HG03139 (cell line): ENCODE measurements around the gene RNF169.
A peak's percentile ranks its signal among the peaks of the same experiment; 100 is the strongest.
"Not testable (repeated sequence)": the region's sequence is repeated elsewhere in the genome, so short reads cannot be mapped to it uniquely, and the experiment has no call there.

Experiments used
- ATAC-seq: cut with Tn5 transposase; IDR thresholded peaks from one replicate; pipeline ENCODE4 v1.9.1; 2021; ENCODE audit not compliant: unreplicated experiment

RNF169 gene

DNA sequence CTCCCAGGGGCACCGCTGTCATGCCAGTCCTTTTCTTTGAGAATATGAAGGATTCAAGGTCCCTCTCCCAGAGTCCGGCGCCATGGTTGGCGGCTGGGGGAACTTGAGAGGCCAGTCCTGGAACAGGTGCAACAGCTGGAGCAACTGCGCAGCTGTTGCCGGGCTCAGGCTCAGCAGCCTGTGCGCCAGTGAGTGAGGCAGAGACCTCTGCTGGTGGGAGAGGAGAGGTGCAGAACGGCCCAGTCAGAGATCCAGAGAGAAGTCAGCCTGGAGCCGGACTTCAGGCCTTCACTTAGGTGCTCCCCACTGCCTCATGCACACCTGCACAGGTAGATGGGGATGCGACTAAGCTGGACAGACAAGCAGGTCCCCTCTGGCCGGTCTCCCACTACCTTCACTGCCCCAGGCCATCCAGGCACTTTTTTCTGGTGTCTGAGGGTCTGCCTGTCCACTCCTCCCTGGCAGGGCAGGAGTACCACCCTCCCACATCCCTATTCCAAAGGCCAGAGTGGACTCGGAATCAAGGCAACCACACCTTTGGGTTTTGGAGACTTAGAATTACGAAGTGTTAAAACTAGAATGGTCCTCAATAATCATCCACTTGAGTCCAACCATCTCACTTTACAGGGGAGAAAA lies 22.0 kb upstream of the RNF169 start:
- ATAC-seq, result no peak

DNA sequence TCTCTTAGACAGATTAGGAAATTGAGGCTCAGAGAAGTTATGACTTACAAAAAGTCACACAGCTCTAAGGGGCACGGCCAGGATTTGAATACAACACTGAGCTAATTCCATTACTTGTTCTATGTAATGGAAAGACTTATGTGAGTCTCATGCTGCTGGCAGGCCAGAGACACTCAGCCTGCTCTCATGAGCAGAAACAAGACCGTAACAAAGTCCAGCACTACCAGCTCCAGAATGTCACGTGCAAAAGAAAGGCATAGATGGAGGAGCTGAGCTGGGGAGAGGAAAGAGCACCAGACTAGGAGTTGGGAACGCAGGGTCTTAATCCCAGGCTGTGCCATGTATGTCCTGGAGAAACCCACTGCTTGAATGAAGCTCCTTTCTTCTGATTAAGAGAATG lies 19.3 kb upstream of the RNF169 start:
- ATAC-seq, result no peak

- ATAC-seq, result no peak
Measured at GRCh38 chr11:74730571-74731260, 17.9 kb upstream of the RNF169 start.

GRCh38 chr11:74731301-74732094 lies 17.2 kb upstream of the RNF169 start, which contains the start of gene CHRDL2:
TSS of gene CHRDL2 (minus strand) at chr11:74731426. CDS start at chr11:74730888, 538 bp downstream.
- no peak for ATAC-seq

DNA sequence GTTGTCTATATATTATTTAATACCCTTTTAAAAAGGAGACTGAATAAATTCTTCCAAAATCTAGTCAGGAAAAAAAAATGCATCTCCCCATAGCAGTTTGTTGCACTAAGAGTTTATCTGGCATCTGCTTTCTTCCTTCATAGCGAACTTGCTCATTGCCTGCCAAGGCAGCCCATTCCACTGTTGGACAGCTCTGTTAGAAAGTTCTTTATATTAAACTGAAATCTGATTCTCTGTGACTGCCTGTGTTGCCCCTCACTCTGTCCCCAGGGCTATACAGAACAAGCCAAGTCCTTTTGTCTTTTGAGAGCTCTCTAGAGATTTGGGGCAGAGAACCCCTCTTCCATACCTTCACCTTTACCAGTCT lies 14.1 kb upstream of the RNF169 start:
- ATAC-seq, result no peak

DNA sequence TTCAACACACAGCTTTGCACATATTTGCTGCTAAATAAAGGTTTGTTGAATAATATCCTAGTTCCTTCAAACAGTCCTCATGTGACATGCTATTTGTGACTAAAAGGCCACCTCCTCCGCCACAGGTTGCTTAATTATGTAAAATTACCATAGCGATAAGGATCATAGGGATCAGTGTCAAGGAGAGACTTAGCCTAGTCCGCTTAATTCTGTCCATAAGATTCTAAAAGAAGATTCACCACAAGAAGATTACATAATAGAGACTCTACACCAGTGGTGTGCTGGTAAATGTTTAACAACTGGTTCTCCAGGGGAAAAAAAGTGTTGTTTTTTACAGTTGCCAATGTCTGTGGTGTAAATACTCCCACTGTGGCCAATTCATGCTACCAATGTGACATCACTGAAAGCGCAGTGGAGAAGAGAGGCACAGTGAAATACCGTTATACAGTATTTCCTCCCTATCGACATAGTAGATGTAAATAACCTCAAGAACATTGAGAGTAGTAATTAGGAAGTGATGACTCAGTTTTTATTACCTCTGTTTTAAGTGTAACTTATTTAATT lies 13.2 kb upstream of the RNF169 start:
- no peak for ATAC-seq

- no peak for ATAC-seq
Measured at GRCh38 chr11:74736031-74736430, 12.6 kb upstream of the RNF169 start.

DNA sequence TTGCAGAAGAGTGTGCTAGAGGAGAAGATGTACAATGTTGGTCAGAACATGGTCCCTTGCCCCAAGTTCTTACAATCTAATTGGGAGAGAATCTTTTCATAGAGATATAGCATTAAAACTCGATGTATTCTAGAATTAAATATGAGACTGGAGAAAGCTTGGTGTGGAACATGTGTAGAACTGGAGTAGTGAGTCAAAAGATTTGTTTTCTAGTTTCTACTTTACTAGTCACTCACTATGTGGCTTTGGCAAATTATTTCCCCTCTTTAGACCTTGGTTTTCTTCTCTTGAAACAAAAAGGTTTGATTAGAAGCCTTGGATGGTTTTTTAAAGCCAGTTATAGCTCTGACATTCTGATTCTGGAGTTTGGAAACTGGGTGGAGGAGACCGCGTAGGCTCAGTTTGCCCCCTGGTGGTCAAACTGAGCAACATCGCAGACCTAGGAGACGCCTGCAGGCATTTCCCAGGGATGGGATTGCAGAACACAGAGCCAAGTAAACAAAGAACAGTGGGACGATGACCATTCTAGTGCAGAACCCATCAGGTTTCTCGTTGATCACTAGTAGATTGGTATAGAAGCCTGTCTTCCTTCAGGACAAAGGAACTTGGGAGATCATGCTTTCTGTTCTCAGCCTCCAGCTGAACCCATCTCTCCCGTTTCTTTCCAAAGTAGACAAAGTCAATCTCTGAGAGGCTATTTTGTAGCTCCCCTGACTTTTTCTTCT lies 8.9 kb upstream of the RNF169 start:
- ATAC-seq, result no peak

DNA sequence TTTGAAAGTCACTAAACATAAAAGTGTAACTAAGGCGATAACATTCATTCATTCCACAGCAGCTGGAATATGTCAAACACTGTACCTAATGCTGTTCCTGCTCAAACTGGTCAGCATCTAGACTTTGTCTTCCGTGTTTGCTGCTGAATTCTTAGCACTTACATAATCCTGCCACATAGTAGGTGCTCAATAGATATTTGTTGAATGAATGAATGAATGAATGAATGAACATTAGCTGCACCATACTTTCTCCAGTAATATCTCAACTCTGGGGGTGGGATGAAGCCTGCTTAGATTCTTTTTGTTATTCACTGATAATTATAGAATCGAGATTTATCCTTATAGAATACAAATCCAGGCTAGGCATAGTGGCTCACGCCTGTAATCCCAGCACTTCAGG lies 6.6 kb upstream of the RNF169 start:
- ATAC-seq, result no peak

GRCh38 chr11:74743640-74744039 lies 5.0 kb upstream of the RNF169 start:
- no peak for ATAC-seq

- ATAC-seq, result no peak
Measured at GRCh38 chr11:74744277-74744676, 4.4 kb upstream of the RNF169 start.

GRCh38 chr11:74746868-74747267 lies 1.8 kb upstream of the RNF169 start:
- no peak for ATAC-seq

GRCh38 chr11:74749127-74749964 lies 697 bp downstream of the RNF169 start:
- peak; percentile 37 for ATAC-seq

GRCh38 chr11:74749965-74750296 lies 1.3 kb downstream of the RNF169 start:
- no peak for ATAC-seq

DNA sequence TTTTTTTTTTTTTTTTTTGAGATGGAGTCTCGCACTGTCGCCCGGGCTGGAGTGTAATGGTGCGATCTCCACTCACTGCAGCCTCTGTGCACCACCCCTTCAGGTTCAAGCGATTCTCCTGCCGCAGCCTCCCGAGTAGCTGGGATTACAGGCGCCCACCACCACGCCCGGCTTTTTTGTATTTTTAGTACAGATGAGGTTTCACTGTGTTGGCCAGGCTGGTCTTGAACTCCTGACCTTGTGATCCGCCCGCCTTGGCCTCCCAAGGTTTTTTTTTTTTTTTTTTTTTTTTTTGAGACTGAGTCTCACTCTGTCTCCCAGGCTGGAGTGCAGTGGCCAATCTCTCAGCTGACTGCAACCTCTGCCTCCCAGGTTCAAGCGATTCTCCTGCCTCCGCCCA lies 1.9 kb downstream of the RNF169 start:
- ATAC-seq, result not testable (repeated sequence)

DNA sequence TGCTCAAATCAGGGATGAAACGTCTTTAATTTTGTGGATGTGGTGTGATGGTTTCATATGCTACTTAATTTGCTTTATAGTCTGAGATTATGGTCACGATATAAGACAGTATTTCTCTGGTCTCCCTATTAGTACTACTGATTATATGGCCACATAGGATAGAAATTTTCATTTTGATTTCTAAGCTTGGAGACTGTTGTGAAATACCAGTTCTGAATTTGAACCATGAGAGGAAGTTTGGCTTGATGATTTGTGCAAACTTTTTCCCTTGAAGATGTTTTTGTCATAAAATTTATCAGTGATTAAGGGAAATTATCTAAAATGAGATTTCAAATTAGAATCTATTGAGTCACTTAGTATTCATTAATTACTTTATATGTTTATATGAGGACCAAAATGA lies 2.7 kb downstream of the RNF169 start:
- no peak for ATAC-seq

- no peak for ATAC-seq
Measured at GRCh38 chr11:74754507-74755252, 6.0 kb downstream of the RNF169 start.

DNA sequence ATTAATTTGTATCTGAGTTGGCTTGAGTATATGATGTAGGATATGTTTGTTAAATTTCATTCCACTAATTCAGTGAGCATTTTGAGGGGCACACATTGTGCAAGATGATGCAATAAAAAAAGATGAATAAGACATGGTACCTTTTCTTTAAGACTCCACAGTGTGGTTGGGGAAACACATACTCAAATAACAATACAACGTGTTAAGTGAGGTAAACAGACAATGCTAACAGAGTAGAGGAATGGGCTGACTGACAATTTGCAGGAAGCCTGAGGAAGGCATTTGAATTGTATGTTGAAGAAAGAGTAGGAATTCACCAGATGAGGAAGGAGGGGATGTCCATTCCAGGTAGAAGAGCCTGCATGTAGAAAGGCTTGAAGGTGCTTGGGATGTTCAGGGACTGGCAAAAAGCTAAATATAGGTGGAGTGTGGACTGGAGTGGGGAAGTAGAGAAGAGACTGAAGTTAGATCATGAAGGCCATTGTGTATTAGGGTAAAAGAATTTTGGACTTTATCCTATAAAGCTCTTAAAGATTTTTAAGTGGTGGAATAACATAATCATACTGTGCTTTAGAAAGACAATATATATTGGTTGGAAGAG lies 6.8 kb downstream of the RNF169 start:
- no peak for ATAC-seq

GRCh38 chr11:74756571-74756970 lies 7.9 kb downstream of the RNF169 start:
- no peak for ATAC-seq
